Liver (tissue), 9 donors: ENCODE results near the gene EMILIN1. TPM values are rescaled to one million over a fixed set of nuclear protein-coding genes. Genes with fewer than 3 reads are reported as not detected.

Experiments used
- DNase-seq: peaks from one replicate; pipeline ENCODE4 v3.0.0-alpha.2; 2017; ENCODE audit warnings: low spot score
- H3K27ac ChIP-seq, 2 donors: one replicate each; pipeline ENCODE4 v1.7.0; 2013; ENCODE audit warnings: inconsistent platforms in 2 of 2, low read length in 2 of 2, control low read depth in 1 of 2, low read depth in 1 of 2, mild to moderate bottlenecking in 1 of 2
- H3K27me3 ChIP-seq, 4 donors: one replicate each; pipeline versions ENCODE4 v1.6.1 to v1.7.0; 2013; ENCODE audit warnings: low read length in 3 of 4, inconsistent platforms in 1 of 4, mild to moderate bottlenecking in 1 of 4, moderate library complexity in 1 of 4; ENCODE audit not compliant: control insufficient read depth in 4 of 4, insufficient read depth in 4 of 4
- H3K36me3 ChIP-seq, 4 donors: one replicate each; pipeline versions ENCODE4 v1.6.1 to v1.7.0; 2013; ENCODE audit warnings: low read length in 3 of 4, mild to moderate bottlenecking in 3 of 4, low read depth in 1 of 4, moderate library complexity in 1 of 4; ENCODE audit not compliant: control insufficient read depth in 4 of 4, insufficient read depth in 3 of 4
- H3K4me1 ChIP-seq, 4 donors: one replicate each; pipeline versions ENCODE4 v1.6.1 to v1.7.0; 2013; ENCODE audit warnings: low read length in 3 of 4, mild to moderate bottlenecking in 3 of 4, moderate library complexity in 1 of 4; ENCODE audit not compliant: control insufficient read depth in 4 of 4, insufficient read depth in 4 of 4
- H3K4me3 ChIP-seq, 3 donors: one replicate each; pipeline versions ENCODE4 v1.6.1 to v1.7.0; 2013; ENCODE audit warnings: low read length in 3 of 3, control low read depth in 1 of 3, low read depth in 1 of 3, mild to moderate bottlenecking in 1 of 3
- H3K9ac ChIP-seq, 2 donors: one replicate each; pipeline ENCODE4 v1.7.0; 2013; ENCODE audit warnings: low read length in 2 of 2, mild to moderate bottlenecking in 2 of 2, moderate library complexity in 2 of 2, control low read depth in 1 of 2, low read depth in 1 of 2
- H3K9me3 ChIP-seq, 4 donors: one replicate each; pipeline versions ENCODE4 v1.6.1 to v1.7.0; 2013; ENCODE audit warnings: low read length in 3 of 4; ENCODE audit not compliant: control insufficient read depth in 4 of 4
- ATF3 ChIP-seq: IDR thresholded peaks from 2 replicates; pipeline ENCODE4 v1.6.1; 2016; ENCODE audit warnings: antibody characterized with exemption
- CTCF ChIP-seq: fragments of 150-350 bp; IDR thresholded peaks from 2 replicates; pipeline ENCODE4 v1.5.1; 2017; ENCODE audit warnings: improper control_type of control experiment, low read depth, low read length; ENCODE audit not compliant: missing input control
- EGR1 ChIP-seq, 2 donors: IDR thresholded peaks; 2 replicates each; pipeline ENCODE4 v1.6.1; 2016 to 2018; ENCODE audit warnings: antibody characterized with exemption in 2 of 2, low read depth in 2 of 2
- FOXA1 ChIP-seq: IDR thresholded peaks from 2 replicates; pipeline ENCODE4 v1.6.1; 2016; ENCODE audit warnings: antibody characterized with exemption
- FOXA2 ChIP-seq: IDR thresholded peaks from 2 replicates; pipeline ENCODE4 v1.6.1; 2016; ENCODE audit warnings: antibody characterized with exemption
- GABPA ChIP-seq, 2 donors: IDR thresholded peaks in 1 of 2; conservative IDR thresholded peaks in 1 of 2; 2 replicates each; pipeline ENCODE4 v1.6.1; 2016; ENCODE audit warnings: antibody characterized with exemption in 2 of 2, mild to moderate bottlenecking in 1 of 2, moderate library complexity in 1 of 2
- HNF4G ChIP-seq: IDR thresholded peaks from 2 replicates; pipeline ENCODE4 v1.6.1; 2016; ENCODE audit warnings: antibody characterized with exemption
- JUND ChIP-seq, 2 donors: IDR thresholded peaks; 2 replicates each; pipeline ENCODE4 v1.6.1; 2016; ENCODE audit warnings: antibody characterized with exemption in 2 of 2
- MAX ChIP-seq: IDR thresholded peaks from 2 replicates; pipeline ENCODE4 v1.6.1; 2016; ENCODE audit warnings: antibody characterized with exemption
- NR2F2 ChIP-seq: IDR thresholded peaks from 2 replicates; pipeline ENCODE4 v1.6.1; 2016; ENCODE audit warnings: antibody characterized with exemption
- RAD21 ChIP-seq, 2 donors: IDR thresholded peaks; 2 replicates each; pipeline ENCODE4 v1.6.1; 2016; ENCODE audit warnings: antibody characterized with exemption in 2 of 2, mild to moderate bottlenecking in 2 of 2
- REST ChIP-seq: IDR thresholded peaks from 2 replicates; pipeline ENCODE4 v1.6.1; 2016; ENCODE audit warnings: antibody characterized with exemption, mild to moderate bottlenecking
- RXRA ChIP-seq, 2 donors: IDR thresholded peaks; 2 replicates each; pipeline ENCODE4 v1.6.1; 2017 to 2018; ENCODE audit warnings: antibody characterized with exemption in 2 of 2, mild to moderate bottlenecking in 1 of 2
- SP1 ChIP-seq: IDR thresholded peaks from 2 replicates; pipeline ENCODE4 v1.6.1; 2018; ENCODE audit warnings: antibody characterized with exemption, mild to moderate bottlenecking
- TAF1 ChIP-seq: conservative IDR thresholded peaks from 2 replicates; pipeline ENCODE4 v1.6.1; 2016; ENCODE audit warnings: antibody characterized with exemption, mild to moderate bottlenecking
- YY1 ChIP-seq: IDR thresholded peaks from 2 replicates; pipeline ENCODE4 v1.6.1; 2016; ENCODE audit warnings: antibody characterized with exemption, mild to moderate bottlenecking
- ZBTB33 ChIP-seq: IDR thresholded peaks from 2 replicates; pipeline ENCODE4 v1.6.1; 2016; ENCODE audit warnings: antibody characterized with exemption
- WGBS: extraction: QIAGEN DNeasy Blood & Tissue Kit; methylation state at CpG from one replicate; pipeline ENCODE4 v1.1.7; 2013; 5-methylcytosine and 5-hydroxymethylcytosine counted together
- polyA plus RNA-seq, 2 donors: library from polyadenylated mRNA; stranded (reverse) in 1 of 2; unstranded in 1 of 2; fragments of 200-250 nt in 1 of 2; fragments of >200 nt in 1 of 2; fragmentation: Nextera tagmentation in 1 of 2; extraction: Ambion mirVana in 1 of 2; gene quantifications; one replicate each; pipeline versions ENCODE4 v1.2.1 to v1.2.3, GENCODE V29; 2013 to 2015
- total RNA-seq, 2 donors: library from RNA; depleted of rRNA; stranded (reverse); fragments of >200 nt; gene quantifications; one replicate each; pipeline ENCODE4 v1.2.3, GENCODE V29; 2014
- donor health status: healthy.
- donor health status: healthy.
- donor health status: healthy.
- donor health status: healthy.
- donor health status: healthy.

Gene EMILIN1
- total and polyA plus RNA-seq, 4 donors, result 3.4 to 26.1 (median 24.0) TPM

GRCh38 chr2:27050996-27051901, 27.2 kb upstream of the EMILIN1 start, which contains the start of gene AGBL5:
Gene AGBL5, plus strand, starts transcription at chr2:27051668. Its CDS starts 1,291 bp downstream, at chr2:27052959.
- TF ChIP-seq RXRA (IDR thresholded peaks at IDR 0.05) (peak; percentile 58), MAX (peak; percentile 60), REST (no peak), YY1 (peak; percentile 67), ZBTB33 (peak; percentile 36), EGR1 (IDR thresholded peaks at IDR 0.05; ENCODE audit: low read depth in 2 of 2) (no peak), FOXA2 (no peak), HNF4G (no peak), RAD21 (IDR thresholded peaks at IDR 0.05) (no peak), NR2F2 (peak; percentile 11), ATF3 (peak; percentile 99), TAF1 (no peak), SP1 (peak; percentile 79), GABPA (IDR thresholded peaks at IDR 0.05 in 1 of 2, conservative IDR thresholded peaks at IDR 0.05 in 1 of 2) (peak in 1 of 2 donors; percentile 29), CTCF (no peak), JUND (IDR thresholded peaks at IDR 0.05) (peak in 1 of 2 donors; percentile 14), FOXA1 (peak; percentile 5)
- H3K4me3 ChIP-seq, result peak within 1 kb of the TSS; percentile 72 to 84 (median 83)

More at GRCh38 chr2:27050996-27051901, 27.2 kb upstream of the EMILIN1 start, which contains the start of gene AGBL5:
- peak; percentile 97 for DNase-seq
- Histone ChIP-seq H3K9ac (peak within 1 kb of the TSS in 1 of 2 donors; percentile 59), H3K4me1 (peaks cover 6 to 24% (median 14%) of the 10 kb centered on the region in 4 donors), H3K9me3 (no peaks in the 10 kb centered on the region), H3K27ac (peak within 1 kb of the TSS; percentile 77 to 79), H3K36me3 (peaks cover 0 to 17% (median 14%) of the 10 kb centered on the region in 4 donors), H3K27me3 (no peaks in the 10 kb centered on the region)
- under 1% methylated on average over 67 of the region's 67 CpGs for WGBS
